ENCODE data around the gene LIPA.

- TF ChIP-seq CTCF (IDR thresholded peaks at IDR 0.05) (no peak), POLR2A (IDR thresholded peaks at IDR 0.05) (no peak), EP300 (IDR thresholded peaks at IDR 0.05) (no peak)
These were observed 45.0 kb downstream of the LIPA start for GRCh38 chr10:89206402-89207180.
